Thymus (tissue), 11 donors: ENCODE measurements around the gene CUZD1. TPM values are rescaled to one million over a fixed set of nuclear protein-coding genes. Genes with fewer than 3 reads are reported as not detected.
A peak's percentile ranks its signal among the peaks of the same experiment; 100 is the strongest.

Experiments used
- DNase-seq, 9 donors: peaks; one replicate each; pipeline ENCODE4 v3.0.0-alpha.2; 2013; ENCODE audit warnings: low spot score in 9 of 9, low read depth in 6 of 9, missing footprints in 1 of 9
- H3K27ac ChIP-seq, 2 donors: one replicate each; pipeline ENCODE4 v1.5.1; 2013; ENCODE audit warnings: control low read depth in 1 of 2, low read depth in 1 of 2, low read length in 1 of 2, mild to moderate bottlenecking in 1 of 2, moderate library complexity in 1 of 2
- H3K27me3 ChIP-seq, 2 donors: one replicate each; pipeline ENCODE4 v1.5.1; 2013; ENCODE audit warnings: low read length in 1 of 2; ENCODE audit not compliant: control insufficient read depth in 2 of 2, insufficient read depth in 1 of 2
- H3K36me3 ChIP-seq, 2 donors: one replicate each; pipeline ENCODE4 v1.5.1; 2013; ENCODE audit warnings: low read length in 1 of 2, mild to moderate bottlenecking in 1 of 2, moderate library complexity in 1 of 2; ENCODE audit not compliant: control insufficient read depth in 2 of 2, insufficient read depth in 2 of 2
- H3K4me1 ChIP-seq, 2 donors: one replicate each; pipeline ENCODE4 v1.5.1; 2013; ENCODE audit warnings: low read length in 2 of 2; ENCODE audit not compliant: control insufficient read depth in 2 of 2, insufficient read depth in 2 of 2
- H3K4me3 ChIP-seq, 2 donors: one replicate each; pipeline ENCODE4 v1.5.1; 2013; ENCODE audit warnings: low read length in 2 of 2, control low read depth in 1 of 2, mild to moderate bottlenecking in 1 of 2
- H3K9me3 ChIP-seq, 2 donors: one replicate each; pipeline ENCODE4 v1.5.1; 2013; ENCODE audit warnings: low read length in 1 of 2, mild to moderate bottlenecking in 1 of 2; ENCODE audit not compliant: control insufficient read depth in 2 of 2, insufficient read depth in 1 of 2
- WGBS: extraction: QIAGEN DNeasy Blood & Tissue Kit; methylation state at CpG from one replicate; pipeline ENCODE4 v1.1.7; 2013; 5-methylcytosine and 5-hydroxymethylcytosine counted together
- polyA plus RNA-seq: library from polyadenylated mRNA; stranded (reverse); fragments of 200-250 nt; gene quantifications from one replicate; pipeline ENCODE4 v1.2.3, GENCODE V29; 2013
- total RNA-seq: library from RNA; stranded (reverse); fragments of 120-200 nt; gene quantifications from one replicate; pipeline ENCODE4 v1.2.4, GENCODE V29; 2013
- donor health status: healthy.

The CUZD1 gene
- total and polyA plus RNA-seq, 2 donors = 1.1 to 3.1 TPM

DNA sequence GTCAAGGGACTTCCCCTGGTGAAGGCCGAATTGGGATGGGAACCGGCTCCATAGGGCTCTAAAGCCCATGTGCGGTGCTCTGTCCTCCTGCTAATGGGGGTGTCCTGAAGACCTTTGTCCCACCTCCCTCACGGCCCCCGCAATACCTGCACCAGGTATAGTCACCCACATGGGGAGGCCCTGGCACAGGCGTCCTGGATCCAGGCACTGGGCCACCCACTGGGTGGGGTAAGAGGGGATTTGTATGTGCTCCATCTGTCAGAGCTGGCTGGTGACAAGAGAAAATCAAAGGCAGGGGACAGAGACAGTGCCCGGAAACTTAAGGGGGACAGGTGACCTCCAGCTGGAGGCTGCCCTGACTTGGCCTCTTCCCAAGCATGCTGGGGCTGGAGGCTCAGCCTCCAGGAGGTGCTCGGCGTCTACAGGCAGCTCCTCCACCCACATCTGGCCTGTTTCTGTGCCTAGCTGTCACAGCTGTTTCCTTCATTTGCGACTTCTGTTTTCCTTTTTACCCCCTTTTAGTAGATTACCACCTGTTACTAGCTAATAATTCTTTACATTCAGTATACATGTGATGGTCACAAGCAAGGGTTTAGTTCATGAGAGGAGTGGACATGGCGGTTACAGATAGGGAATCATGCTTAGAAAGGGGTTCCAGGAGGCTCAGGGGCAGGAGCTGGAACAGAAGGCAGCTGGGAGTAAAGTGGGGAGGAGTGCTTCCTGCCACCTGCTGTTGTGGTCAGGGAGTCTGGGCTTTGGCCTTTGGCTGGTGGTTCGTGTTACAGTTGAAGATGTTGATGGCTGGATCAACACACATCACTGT lies 2.3 kb upstream of the CUZD1 start:
- H3K4me1 ChIP-seq = peaks cover 6 to 14% of the 10 kb centered on the region in 2 donors
- H3K4me3 ChIP-seq = no peak overlapping the region
- peak overlapping the region in 1 of 2 donors; percentile 11 for H3K27ac ChIP-seq
- DNase-seq = peak in 3 of 9 donors; percentile 8 to 29 (median 12)
- no peaks in the 10 kb centered on the region for H3K27me3 ChIP-seq
- no peaks in the 10 kb centered on the region for H3K36me3 ChIP-seq
- H3K9me3 ChIP-seq = no peaks in the 10 kb centered on the region
- 58% methylated on average over 12 of the region's 12 CpGs for WGBS

- H3K9me3 ChIP-seq = no peaks in the 10 kb centered on the region
- no peak for DNase-seq
Measured at GRCh38 chr10:122844146-122844545, 1.5 kb downstream of the CUZD1 start.

DNA sequence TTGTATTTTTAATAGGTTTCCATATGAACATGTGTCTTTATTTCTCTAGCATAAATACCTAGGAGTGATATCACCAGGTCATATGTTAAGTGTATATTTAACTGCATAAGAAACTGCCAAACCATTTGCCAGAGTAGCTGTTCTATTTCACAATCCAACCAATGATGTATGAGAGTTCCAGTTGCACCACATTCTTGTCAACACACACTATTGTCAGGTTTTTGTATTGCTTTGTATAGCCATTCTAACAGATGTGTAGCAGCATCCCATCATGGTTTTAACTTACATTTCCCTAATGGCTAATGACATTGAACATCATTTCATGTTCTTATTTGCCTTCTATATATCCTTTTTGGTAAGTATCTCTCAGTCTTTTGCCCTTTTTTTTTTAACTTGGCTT lies 4.1 kb downstream of the CUZD1 start:
- no peaks in the 10 kb centered on the region for H3K36me3 ChIP-seq
- no peaks in the 10 kb centered on the region for H3K9me3 ChIP-seq
- no peak for DNase-seq
- H3K4me3 ChIP-seq = no peak overlapping the region
- H3K27me3 ChIP-seq = no peaks in the 10 kb centered on the region
- H3K27ac ChIP-seq = no peak overlapping the region
- no peaks in the 10 kb centered on the region for H3K4me1 ChIP-seq

More at GRCh38 chr10:122844146-122844545, 1.5 kb downstream of the CUZD1 start:
- Histone ChIP-seq H3K27ac (no peak overlapping the region), H3K36me3 (no peaks in the 10 kb centered on the region), H3K27me3 (no peaks in the 10 kb centered on the region), H3K4me3 (no peak overlapping the region), H3K4me1 (peaks cover 6 to 14% of the 10 kb centered on the region in 2 donors)
- 98% methylated on average over 4 of the region's 4 CpGs for WGBS

GRCh38 chr10:122839505-122839904 lies 6.2 kb downstream of the CUZD1 start:
- Histone ChIP-seq H3K4me1 (no peaks in the 10 kb centered on the region), H3K9me3 (no peaks in the 10 kb centered on the region), H3K27me3 (no peaks in the 10 kb centered on the region), H3K4me3 (no peak overlapping the region), H3K36me3 (no peaks in the 10 kb centered on the region), H3K27ac (no peak overlapping the region)
- DNase-seq = no peak

DNA sequence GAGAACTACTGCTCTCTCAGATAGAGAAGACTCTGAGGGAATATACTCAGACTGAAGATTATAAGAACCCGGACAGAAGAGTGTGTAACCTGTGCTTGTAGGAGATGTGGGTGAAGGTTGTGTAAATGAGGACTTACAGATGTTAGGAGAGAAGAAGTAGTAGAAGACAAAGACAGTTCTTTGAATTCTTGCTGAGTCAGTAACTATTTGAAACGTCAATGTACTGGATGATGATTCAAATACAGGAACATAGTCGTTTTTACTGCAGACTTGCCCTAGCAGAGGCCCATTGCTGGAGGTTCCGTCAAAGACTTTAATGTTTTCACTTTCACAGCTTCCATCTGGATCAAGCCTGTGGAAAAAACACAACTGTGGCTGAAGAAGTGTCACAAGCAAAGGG lies 6.8 kb downstream of the CUZD1 start:
- no peaks in the 10 kb centered on the region for H3K27me3 ChIP-seq
- no peak overlapping the region for H3K27ac ChIP-seq
- H3K4me3 ChIP-seq = no peak overlapping the region
- no peaks in the 10 kb centered on the region for H3K9me3 ChIP-seq
- DNase-seq = no peak
- no peaks in the 10 kb centered on the region for H3K4me1 ChIP-seq
- no peaks in the 10 kb centered on the region for H3K36me3 ChIP-seq
- WGBS = 90% methylated on average over 4 of the region's 4 CpGs

DNA sequence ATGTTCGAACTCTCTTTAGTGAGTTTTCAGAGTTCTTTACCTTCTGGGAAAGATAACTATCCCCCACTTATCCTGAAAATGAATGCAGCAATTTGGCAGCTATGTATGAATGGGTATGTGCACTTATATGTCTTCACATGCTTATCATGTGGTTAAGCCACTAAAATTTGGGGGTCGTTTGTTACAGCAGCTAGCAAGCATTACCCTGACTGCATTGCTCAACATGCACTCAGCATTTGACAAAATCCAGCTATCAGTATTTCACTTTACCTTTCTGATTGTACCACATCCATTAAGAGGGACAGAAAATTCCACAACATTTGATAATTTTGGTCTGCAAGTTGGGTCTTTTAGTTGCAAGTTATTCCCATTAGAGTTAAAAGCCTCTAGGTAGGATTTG lies 9.7 kb downstream of the CUZD1 start:
- no peak for DNase-seq
- Histone ChIP-seq H3K27me3 (no peaks in the 10 kb centered on the region), H3K4me1 (no peaks in the 10 kb centered on the region), H3K4me3 (no peak overlapping the region), H3K9me3 (no peaks in the 10 kb centered on the region), H3K27ac (no peak overlapping the region), H3K36me3 (peaks cover 3 to 4% of the 10 kb centered on the region in 2 donors)
- whole genome bisulfite sequencing = 94% methylated on average over 2 of the region's 2 CpGs

DNA sequence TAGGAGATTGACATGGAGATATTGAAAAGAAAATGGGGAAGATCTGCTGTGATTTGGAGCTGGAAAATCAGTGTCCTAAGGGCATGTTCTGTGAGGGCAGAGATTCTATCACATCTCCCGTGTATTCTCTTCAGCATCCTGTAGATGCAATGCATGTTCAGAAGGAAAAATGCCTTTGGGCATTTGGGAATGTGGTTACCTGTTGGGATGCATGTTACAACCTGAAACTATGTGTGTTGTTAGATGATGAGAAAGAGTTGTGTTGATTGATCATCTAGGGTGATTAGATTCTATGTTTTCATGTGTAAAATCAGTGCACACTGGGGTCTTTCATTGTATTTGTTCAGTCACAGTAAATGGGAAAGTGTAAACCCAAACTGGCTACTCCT lies 14.7 kb downstream of the CUZD1 start:
- no peak for DNase-seq
- 90% methylated on average over 1 of the region's 1 CpG for WGBS
- no peaks in the 10 kb centered on the region for H3K9me3 ChIP-seq
- no peaks in the 10 kb centered on the region for H3K4me1 ChIP-seq
- no peak overlapping the region for H3K4me3 ChIP-seq
- H3K27ac ChIP-seq = no peak overlapping the region
- H3K27me3 ChIP-seq = no peaks in the 10 kb centered on the region
- H3K36me3 ChIP-seq = peaks cover 3 to 4% of the 10 kb centered on the region in 2 donors

DNA sequence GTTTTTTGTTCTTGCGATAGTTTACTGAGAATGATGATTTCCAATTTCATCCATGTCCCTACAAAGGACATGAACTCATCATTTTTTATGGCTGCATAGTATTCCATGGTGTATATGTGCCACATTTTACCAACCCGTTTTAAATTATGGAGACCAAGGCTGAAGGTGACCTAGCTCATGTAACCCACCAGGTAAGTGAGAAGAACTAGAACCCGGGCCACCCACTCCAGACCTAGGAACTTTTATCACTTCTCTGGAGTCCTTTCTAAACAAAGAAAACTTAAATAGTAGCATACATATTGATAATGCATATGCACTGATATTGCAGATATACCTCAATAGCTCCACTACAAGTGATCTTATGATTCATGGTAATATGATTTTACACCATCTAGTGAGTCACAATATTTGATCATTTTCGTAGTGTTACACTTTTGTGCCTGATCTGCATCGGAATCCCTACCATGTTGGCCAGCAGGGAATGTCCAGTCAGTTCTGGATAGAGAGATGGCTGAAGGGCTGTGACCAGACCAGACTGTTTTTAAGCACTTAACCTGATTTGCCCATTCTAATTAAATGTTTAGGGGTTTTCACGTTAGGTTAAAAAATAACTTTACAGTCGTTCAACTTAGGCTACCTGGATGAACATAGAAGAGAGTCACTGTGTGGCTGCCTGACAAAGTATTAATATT lies 15.2 kb downstream of the CUZD1 start:
- no peak overlapping the region for H3K4me3 ChIP-seq
- no peak overlapping the region for H3K27ac ChIP-seq
- no peaks in the 10 kb centered on the region for H3K4me1 ChIP-seq
- H3K9me3 ChIP-seq = no peaks in the 10 kb centered on the region
- 95% methylated on average over 6 of the region's 7 CpGs for WGBS
- H3K36me3 ChIP-seq = peaks cover 3 to 4% of the 10 kb centered on the region in 2 donors
- no peaks in the 10 kb centered on the region for H3K27me3 ChIP-seq
- no peak for DNase-seq

DNA sequence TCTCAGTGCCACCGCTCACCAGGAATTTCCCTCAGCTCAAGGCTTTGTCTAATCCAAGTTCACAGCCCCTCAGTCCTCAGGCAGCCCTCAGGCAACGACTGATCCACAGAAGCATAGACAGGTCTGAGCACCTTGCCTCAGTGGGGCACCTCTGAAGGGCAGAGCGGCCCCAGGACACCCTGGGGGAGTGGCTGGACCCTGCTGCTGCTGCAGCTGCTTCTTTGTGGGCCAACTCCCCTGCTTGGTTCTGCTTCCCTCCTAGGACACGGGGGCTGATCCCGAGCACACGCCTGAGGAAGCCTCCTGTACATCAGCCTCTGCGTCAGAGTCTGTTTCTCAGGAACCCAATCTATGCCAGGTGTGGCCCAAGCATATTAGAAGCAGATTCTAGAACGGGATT lies 16.2 kb downstream of the CUZD1 start:
- no peak overlapping the region for H3K27ac ChIP-seq
- H3K9me3 ChIP-seq = no peaks in the 10 kb centered on the region
- DNase-seq = no peak
- no peaks in the 10 kb centered on the region for H3K27me3 ChIP-seq
- 83% methylated on average over 8 of the region's 8 CpGs for WGBS
- no peaks in the 10 kb centered on the region for H3K4me1 ChIP-seq
- H3K4me3 ChIP-seq = no peak overlapping the region
- H3K36me3 ChIP-seq = peaks cover 3 to 4% of the 10 kb centered on the region in 2 donors
